Middle frontal gyrus (tissue), 1 donor: ENCODE measurements around the gene SYNGR4.

Experiments used
- DNase-seq: peaks from one replicate; pipeline ENCODE4 v3.0.0-alpha.2; 2015; ENCODE audit warnings: low spot score; ENCODE audit errors: extremely low spot score

The SYNGR4 gene

GRCh38 chr19:48341515-48342413 lies 22.4 kb upstream of the SYNGR4 start:
- no peak for DNase-seq

DNA sequence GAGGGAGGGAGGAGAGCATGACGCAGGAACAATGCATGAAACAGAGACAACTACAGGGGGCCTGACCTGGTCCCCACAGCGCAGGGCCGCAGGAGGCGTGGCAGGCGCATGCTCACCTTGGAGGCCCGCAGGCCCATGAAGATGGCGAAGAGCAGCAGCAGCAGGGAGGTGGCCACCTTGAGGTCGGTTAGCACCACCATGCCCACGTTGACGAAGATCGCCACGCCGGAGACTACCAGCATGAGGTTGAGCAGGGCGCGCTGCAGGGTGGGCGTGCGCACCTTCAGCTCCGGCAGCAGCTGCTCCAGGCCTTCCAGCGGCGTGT lies 21.8 kb upstream of the SYNGR4 start:
- DNase-seq, result no peak

- no peak for DNase-seq
Observed at GRCh38 chr19:48342841-48343540, 21.2 kb upstream of the SYNGR4 start.

DNA sequence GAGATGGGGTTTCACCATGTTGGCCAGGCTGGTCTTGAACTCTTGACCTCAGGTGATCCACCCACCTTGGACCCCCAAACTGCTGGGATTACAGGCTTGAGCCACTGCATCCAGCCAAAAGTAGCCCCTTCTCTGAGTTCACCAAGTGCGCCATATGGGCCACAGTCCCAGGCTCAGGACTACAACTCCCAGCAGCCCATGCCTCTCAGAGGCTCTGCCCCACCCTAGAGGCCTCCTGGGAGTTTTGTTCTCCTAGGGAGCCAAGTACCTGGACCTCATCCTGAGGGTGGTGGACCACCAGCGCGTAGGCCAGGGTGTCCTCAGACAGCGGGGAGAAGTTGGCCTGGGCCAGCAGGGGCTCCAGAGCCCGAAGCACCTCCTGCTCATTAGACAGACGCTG lies 19.3 kb upstream of the SYNGR4 start:
- no peak for DNase-seq

DNA sequence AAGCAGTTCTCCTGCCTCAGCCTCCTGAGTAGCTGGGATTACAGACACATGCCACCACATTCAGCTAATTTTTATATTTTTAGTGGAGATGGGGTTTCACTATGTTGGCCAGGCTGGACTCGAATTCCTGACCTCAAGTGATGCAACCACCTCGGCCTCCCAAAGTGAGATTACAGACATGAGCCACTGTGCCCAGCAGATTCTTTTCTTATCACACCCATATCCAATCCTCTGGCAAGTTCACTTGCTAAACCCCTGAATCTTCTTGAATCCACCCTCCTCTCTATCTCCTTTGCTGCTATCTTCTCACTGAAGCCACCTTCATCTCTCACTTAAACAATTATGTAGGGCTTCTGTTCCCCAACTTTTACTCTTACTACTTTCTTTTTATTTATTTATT lies 18.0 kb upstream of the SYNGR4 start:
- no peak for DNase-seq

- DNase-seq, result no peak
Observed at GRCh38 chr19:48348045-48348444, 16.1 kb upstream of the SYNGR4 start.

GRCh38 chr19:48348737-48349136 lies 15.4 kb upstream of the SYNGR4 start:
- no peak for DNase-seq

- DNase-seq, result no peak
Observed at GRCh38 chr19:48350856-48351255, 13.3 kb upstream of the SYNGR4 start.

DNA sequence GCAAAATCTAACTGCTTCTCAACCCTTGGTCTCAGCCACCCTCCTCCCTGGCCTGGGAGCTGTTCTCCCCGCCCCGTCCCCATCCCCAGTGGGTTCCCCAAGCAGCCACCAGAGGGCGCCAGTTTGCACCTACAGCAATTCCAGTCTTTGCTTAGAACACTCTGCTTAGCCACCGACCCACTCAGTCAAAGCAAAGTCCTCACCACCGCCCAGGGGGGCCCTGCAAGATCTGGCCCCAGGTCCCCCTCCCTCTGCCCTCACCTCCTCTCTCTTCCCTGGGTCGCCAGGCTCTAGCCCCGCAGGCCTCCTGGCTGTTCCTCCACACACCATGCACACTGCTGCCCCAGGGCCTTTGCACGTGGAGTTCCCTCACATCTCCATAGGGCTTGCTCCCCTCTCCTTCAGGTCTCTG lies 12.8 kb upstream of the SYNGR4 start:
- no peak for DNase-seq

DNA sequence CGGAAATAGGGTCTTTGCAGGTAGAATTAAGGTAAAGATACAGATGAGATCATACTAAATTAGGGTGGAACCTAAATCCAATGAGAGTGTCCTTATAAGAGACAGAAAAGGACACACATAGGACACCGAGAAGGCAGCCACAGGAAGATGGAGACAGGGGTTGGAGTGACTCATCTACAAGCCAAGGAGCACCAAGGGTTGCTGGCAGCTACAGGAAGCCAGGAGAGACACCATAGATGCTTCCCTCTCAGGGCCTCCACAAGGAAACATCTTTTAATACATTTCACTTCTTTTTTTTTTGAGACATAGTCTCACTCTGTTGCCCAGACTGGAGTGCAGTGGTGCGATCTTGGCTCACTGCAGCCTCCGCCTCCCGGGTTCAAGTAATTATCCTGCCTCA lies 10.5 kb upstream of the SYNGR4 start:
- no peak for DNase-seq

DNA sequence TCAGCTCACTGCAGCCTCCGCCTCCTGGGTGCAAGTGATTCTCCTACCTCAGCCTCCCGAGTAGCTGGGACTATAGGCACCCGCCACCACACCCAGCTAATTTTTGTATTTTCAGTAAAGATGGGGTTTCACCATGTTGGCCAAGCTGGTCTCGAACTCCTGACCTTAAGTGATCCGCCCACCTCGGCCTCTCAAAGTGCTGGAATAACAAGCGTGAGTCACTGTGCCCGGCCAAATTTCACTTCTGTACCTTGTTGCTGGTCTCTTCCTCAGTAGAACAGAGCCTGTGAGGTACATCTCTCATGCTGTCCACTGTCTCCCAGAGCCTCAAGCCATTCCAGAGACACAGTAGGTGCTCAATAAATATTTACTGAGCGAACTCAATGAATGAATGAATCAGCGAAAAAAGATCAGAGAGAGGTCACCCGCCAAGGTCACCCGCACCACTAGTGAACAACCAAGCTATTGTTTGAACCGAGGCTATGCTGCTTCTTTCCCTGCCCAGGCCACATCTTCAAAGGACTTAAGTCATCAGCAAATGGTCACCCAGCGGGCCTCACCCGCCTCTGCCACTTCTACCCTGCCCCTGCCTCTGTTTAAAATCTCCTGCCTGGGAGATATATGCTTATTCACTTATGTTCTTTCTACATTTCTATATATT lies 9.7 kb upstream of the SYNGR4 start:
- no peak for DNase-seq

GRCh38 chr19:48355365-48355954 lies 8.7 kb upstream of the SYNGR4 start:
- DNase-seq, result no peak

- DNase-seq, result no peak
Observed at GRCh38 chr19:48359123-48359522, 5.0 kb upstream of the SYNGR4 start.

DNA sequence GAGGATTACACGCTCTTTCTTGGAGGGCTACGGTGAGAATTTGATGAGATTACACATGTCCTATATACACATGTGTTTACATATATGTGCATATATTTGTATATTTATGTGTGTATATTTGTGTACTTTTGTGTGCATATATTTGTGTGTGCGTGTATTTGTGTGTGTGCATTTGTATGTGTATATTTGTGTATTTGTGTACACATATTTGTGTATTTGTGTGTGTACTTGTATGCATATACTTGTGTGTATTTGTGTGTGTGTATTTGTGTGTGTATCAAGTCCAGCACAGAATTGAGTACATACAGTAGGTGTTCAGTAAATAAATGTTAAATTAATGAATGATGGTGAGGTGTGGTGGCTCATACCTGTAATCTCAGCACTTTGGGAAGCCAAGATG lies 2.3 kb upstream of the SYNGR4 start:
- DNase-seq, result no peak

DNA sequence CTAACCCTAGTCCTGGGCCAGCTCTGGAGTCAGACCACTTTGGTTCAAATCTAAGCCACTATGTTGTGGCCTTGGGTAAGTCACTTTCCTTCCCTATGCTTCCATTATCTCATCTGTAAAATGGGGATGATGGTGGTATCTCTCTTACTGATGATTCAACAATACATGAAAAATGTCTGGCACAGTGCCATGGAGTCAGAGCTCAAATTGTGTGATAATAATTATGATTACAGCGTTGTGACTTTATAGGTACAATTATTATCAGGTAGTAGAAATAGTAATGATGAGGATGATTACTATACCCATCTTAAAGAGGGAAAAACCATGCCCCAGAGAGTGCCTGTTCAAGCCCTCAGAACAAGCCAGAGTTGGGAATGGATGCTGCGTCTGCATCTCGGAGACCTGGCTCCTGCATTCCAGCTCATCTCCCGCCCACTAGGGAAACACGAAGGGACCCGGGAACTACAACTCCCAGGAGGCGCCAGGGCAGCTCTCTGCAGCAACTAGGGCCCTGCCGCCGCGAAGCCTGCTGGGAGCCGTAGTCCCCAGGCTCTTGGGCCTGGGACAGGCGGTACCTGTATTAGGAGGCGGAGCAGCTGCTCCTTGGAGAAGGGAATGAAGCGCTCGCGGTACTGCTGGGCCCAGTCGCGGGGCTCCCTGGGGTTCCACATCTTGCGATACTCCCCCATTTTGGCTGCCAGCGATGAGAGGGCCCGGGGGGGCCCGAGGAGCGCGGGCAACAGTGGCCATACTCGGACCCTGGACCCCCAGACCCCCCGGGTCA lies 1.3 kb upstream of the SYNGR4 start:
- peak; percentile 86 for DNase-seq

- no peak for DNase-seq
Observed at GRCh38 chr19:48363500-48363809, 712 bp upstream of the SYNGR4 start.

DNA sequence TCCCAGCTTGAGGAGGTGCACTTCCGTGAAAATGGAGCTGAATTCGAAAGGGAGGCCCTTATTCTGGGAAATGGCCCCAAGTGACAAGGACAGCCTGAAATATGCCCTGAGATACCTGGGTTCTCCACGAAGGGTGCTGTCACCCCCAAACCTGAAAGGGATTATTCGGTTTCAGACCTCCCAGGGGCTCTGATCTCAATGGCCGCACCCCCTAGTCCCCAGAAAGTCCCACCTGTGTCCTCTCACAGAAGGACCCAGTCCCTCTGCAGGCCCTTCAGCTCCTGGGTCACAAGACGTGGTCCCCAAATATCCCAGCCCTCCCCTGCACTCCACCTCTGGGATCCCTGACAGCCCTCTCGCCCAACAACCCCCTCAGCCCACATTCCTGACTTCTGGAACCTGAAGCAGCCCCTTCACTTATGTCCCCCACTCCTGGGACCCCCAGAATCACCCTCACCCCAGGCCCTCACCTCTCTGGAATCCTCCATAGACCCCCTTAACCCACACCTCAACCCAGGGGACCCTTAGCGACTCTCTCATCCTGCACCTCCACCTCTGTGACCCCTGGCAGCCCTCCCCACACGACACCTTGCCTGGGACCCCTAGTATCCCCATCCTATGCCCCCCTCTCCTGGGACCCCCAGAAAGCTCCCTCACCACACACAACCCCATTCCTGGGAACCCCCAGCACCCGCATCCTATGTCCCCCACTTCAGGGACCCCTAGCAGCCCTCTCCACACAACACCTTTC lies 606 bp downstream of the SYNGR4 start:
- DNase-seq, result no peak

DNA sequence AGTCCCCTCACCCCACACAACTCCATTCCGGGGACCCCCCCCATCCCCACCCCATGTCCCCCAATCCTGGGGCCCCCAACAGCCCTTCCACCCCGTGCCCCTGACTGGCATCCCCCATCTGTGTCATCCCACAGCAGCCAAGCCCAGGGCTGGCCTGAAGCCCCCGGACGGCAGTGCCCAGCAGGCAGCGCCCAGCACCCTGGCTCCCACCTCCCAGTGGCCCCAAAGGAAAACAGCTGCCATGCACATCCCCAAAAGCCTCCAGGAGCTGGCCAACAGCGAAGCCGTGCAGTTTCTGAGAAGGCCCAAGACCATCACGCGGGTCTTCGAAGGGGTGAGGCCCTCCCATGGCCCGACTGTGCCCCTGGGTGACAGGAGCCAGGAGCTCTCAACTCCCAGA lies 1.4 kb downstream of the SYNGR4 start:
- no peak for DNase-seq

GRCh38 chr19:48367855-48368254 lies 3.7 kb downstream of the SYNGR4 start:
- no peak for DNase-seq

DNA sequence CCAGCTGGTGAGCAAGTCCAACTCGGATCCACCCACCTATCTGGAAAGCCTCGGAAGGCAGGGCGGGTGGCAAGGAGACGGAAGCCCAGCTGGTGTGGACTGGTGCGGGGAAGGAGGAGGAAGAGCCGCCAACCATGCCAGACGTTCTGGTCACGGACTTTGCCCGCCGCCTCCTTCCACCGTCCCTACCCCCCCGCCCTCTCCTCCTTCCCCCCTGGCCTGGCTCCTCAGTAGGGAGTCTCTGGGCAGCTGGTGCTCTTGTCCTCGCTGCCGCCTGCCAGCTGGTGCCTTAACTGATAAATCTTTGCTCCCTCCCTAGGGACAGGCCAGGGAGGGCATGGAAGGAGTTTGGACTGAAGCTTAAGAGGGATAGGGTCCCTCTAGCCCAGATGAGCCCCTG lies 4.8 kb downstream of the SYNGR4 start:
- DNase-seq, result no peak

DNA sequence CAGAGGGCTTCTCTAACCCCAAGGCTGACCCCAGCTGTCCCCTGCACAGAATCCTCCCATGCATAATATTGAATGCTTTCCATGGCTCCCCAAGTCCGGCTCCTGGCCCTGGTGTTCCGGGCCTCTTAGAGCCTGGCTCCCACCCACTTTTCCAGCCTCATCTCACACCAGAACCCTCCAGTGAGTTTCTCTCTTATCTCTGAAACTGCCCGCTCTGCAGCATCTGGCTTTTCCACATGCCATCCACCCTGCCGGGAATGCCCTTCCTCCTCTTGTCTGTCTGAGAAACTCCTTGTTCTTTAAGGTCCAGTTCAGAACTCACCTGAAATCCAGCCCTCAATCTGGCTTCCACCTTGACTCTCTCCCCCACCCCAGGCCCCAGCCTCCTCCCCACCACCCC lies 6.8 kb downstream of the SYNGR4 start:
- DNase-seq, result no peak
